ENCODE data around the gene PTPA.
A peak's percentile ranks its signal among the peaks of the same experiment; 100 is the strongest.
"Not testable (repeated sequence)": the region's sequence is repeated elsewhere in the genome, so short reads cannot be mapped to it uniquely, and the experiment has no call there.

PTPA gene

GRCh38 chr9:129161534-129161837 lies 50.3 kb downstream of the PTPA start:
- no peak for DNase-seq

DNA sequence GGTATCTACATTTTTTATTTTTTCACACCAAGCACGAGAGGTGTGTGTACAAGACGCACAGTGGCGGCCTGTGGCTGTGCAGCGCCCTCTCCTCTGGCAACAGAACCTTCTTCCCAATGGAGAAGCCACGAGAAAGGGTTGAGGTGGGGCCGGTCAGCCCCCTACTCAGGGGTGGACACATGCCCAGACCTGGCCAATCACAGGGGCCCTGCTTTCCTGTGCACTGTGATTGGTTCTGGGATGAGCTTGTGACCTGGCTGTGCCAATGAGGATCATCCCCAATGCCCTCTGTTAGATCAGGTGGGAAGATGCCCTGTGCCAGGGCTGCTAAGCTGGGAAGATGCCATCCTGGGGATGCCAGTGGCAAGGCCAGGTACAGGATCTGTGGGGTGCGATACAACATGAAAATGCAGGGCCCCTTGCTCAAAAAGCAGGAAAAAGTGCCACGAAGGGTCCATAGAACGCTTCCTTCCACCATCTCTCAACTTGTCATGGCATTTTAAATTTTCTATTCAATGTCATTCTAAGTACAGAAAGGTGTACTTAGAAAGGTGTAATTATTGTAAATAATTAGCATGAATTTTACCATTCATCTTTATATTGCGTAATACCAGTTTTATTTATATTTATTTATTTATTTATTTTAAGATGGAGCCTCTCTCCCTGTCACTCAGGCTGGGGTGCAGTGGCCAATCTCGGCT lies 51.4 kb downstream of the PTPA start:
- DNase-seq, result no peak

DNA sequence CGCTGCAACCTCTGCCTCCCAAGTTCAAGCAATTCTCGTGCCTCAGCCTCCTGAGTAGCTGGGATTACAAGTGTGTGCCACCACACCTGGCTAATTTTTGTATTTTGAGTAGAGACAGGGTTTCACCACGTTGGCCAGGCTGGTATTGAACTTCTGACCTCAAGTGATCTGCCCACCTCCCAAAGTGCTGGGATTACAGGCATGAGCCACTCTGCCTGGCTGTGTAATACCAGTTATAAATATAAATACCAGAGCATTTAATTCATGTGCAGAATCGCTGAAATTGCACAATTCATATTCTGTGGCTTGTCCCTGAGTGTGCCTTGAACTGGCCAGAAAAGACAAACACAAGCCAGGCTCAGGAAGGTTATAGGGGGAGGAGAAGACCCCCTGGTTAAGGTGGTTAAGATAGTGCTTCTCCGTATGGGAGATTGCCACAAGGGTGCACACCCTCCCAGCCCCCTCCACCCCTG lies 52.0 kb downstream of the PTPA start:
- not testable (repeated sequence) for DNase-seq

- DNase-seq, result no peak
Observed at GRCh38 chr9:129163753-129164152, 52.5 kb downstream of the PTPA start.

DNA sequence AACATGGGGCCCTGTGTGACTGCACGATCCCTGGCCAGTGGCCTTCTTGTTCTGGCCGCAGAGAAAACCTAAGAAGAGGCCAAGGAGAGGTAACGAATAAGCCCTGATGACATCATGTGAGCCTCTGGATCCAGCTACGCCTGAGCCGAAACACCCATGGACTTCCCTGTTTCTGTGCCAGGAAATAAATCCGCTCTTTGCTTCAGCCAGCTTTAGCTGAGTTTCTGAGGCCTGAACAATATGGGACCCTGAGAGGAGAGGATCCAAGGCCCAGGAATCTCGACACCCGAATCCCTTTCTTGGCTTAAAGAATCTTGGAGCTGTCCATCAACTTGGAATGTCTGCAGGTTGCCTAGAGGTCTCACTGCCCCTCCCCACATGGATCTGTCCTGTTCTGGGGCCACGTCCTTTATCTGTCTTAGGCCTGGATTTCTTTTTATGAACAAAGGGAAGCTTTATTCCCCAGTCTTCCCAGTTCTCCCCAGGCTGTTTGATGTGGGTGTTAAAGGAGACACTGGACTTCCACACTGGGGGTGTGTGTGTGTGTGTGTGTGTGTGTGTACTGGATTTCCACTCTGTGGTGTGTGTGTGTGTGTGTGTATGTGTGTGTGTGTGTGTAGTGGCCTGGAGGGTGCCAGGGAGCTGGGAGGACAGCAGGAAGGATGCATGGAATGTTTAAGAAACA lies 53.2 kb downstream of the PTPA start:
- DNase-seq, result no peak

GRCh38 chr9:129165198-129165597 lies 54.0 kb downstream of the PTPA start:
- DNase-seq, result no peak

DNA sequence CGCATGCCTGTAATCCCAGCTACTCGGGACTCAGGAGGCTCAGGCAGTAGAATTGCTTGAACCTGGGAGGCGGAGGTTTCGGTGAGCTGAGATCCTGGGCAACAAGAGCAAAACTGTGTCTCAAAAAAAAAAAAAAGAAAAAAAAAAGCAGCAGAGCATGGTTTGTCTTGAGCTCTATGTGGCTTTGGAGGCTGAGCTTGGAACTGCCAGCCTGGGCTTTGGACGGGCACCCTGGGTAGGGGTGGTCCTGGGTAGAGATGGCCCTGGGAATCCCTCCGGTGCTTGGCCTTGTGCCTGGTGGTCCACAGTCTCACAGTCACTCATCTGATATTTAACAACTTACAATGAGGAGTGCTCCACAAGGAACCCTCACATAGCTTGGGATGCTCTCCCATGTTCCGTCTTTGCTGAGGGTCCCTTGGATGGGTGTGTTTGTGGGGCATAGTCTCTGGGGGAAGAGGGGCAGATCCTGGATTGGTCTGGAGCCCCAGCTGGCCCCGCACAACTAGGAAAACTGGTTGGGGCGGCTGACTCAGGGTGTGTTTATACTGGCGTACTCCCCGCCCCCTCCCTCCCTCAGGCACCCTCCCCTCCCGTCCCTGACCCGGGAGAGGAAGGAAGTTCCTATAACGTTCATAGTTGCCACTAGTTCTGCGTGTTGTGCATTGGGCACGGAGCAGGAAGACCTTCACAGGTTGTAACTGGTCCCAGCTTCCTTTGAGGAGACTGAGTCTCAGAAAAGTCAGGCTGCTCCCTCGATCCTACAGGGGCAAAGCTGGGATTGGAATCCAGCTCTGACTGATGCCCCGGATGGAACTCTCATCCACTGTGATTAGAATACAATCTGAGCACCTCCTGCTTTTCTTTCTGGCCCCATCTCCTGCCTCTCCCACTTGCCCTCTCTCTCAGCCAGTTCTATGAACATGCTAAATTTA lies 55.7 kb downstream of the PTPA start:
- peak; percentile 75 for DNase-seq

GRCh38 chr9:129170229-129170628 lies 59.0 kb downstream of the PTPA start:
- no peak for DNase-seq

GRCh38 chr9:129171993-129172751 lies 61.0 kb downstream of the PTPA start:
- DNase-seq, result no peak

DNA sequence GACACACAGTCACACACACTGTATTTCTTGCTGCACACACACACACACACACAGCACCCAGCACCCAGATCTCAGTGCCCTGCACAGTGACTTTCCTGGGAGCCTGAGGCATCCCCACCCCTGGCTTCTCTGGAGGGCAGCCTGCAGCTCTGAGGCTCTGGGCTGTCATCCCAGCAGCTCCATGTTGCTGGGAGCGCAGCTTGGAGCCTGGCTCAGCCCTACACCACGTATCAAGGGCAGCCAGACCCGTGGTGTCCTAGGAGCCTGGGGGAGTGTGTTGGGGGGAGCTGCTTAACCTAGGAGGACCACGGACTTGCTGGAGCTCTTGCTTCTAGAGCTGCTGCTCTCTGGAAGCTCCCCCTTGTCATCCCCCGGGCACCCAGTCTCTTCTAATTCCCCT lies 61.6 kb downstream of the PTPA start:
- DNase-seq, result no peak

DNA sequence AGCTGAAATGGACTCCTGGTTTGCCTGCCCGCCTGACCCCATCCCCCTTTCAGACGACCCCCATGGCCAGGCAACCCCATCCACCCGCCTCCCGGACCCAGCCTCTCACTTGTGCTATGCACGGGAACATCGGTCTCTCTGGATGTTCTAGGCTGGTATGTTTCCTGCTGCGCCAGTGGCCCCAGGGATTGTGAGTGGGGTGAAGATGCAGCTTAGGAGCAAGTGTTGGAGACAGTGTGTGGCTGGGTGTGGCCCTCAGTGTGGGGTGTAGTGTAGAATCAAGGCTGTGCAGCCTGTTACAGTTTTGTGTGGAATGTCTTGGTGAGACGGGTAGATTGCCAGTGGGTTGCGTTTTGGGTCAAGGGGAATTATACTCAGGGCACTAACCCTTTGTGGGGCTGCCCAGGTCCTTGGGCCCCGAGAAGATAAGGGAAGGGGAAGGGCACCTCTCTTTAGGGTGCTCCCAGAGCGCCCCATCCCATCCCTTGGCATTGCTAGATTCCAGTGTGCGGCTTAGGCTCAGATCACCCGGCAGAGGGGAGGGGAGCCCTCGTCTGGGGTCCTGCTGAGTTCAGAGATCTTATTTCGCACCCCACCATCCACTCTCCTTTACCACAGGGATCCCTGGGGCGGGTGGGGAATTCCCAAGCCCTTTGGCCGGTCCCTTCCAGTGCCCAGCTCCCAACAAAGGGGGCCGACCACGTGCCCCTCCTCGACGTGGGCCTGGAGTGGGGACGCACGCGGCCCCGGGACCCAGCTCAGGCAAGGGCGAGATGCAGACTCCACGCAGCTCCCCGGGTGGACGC lies 62.3 kb downstream of the PTPA start:
- no peak for DNase-seq

DNA sequence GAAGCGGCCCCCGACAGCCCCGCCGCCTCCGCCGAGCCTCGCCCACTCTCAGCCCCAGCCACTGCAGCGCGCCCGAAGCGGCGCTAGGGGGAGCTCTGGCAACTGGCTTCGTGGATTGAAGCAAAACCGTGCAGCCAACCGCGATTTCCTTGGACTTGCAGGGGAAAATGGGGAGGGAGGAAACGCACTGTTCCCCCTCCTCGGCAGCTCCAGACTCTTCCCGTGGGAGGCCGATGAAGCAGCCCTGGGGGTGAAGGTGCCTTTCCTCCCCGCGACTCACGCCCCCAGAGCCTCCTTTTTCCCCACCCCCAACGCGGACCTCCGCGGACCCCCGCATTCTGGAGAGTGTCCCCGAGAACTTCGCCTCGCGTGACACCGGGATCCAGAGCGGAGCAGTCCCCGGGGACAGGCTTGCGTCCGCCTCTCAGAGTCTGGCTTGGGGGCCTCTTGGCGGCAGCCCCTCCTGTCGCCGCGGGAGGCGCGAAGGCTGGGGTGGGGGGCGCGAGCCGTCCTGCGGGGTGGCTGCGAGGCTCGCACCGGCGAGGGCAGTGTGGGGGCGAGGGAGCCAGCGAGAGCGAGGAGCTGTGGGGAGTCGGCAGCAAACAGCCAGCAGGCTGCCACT lies 63.0 kb downstream of the PTPA start:
- peak; percentile 89 for DNase-seq

GRCh38 chr9:129174724-129175514 lies 63.7 kb downstream of the PTPA start:
- peak; percentile 57 for DNase-seq

DNA sequence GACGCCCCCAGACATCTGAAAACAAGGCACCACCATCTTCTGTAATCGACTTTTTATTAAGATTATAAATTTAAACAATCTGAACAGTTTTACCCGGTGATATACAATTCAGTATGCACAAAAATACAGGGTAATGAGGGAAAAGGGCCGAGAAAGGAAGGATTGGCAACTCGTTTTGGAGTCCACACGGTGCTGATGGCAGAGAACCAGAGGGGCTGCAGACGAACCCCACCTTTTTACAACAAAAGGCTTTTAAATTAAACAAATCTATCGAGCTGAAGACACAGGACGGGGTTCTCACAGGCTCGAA lies 64.3 kb downstream of the PTPA start:
- no peak for DNase-seq

DNA sequence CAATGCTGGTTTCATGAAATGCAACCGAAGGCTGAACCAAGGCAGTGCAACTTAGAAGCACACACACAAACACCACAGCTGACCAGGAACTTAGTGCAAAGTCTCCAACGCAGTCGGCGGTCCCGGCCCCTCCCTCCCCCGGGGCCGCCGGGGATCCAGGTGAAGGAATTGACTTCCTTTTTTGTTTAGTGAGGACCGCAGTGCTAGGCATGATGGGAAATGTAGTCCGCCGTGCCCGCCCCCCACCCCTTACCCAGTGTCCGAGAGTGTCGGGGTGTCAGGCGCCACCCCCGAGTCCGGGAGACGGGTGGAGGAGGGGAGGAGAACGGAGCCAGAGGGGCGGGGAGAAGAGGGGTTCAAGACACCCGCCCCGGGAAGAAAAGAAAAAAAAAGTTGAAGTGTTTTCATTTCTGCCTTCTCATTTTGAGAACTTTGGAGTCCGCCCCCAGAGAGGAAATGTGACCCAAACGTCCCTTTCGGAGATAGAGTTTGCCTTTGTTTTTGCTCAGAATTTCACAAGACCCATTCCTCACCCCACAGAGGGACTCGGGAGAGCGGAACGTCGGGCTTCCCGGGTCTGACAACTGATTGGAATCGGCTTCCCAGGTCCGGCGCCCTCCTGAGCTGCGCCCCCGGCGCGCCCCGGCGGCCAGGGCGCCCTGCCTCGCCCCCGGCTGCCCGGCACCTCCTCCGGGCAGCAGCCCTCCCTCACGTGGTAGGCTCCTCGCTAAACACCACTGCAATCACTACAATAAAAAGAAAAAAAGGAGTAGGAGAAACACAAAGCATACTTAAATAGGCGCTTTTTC lies 64.8 kb downstream of the PTPA start:
- DNase-seq, result peak; percentile 68

- DNase-seq, result peak; percentile 18
Observed at GRCh38 chr9:129176701-129177442, 65.7 kb downstream of the PTPA start.

DNA sequence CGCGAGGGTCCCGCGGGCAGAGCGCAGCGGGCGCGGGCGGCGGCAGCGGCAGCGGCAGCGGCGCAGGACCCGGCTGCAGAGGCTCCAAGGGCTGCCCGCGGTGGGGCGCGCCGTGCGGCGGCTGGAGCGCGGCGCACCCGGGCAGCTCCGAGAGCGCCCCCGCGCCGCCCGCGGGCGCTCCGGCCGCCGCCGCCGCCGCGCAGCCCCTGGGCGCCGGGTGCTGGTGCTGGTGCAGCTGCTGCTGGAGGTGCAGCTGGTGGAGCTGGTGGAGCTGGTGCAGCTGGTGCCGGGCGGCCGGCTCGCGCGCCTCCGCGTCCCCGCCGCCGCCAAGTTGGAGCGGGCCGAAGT lies 66.2 kb downstream of the PTPA start:
- DNase-seq, result no peak

GRCh38 chr9:129177791-129178567 lies 66.8 kb downstream of the PTPA start, which contains the start of gene IER5L:
TSS of gene IER5L (minus strand) at chr9:129178261. CDS start at chr9:129178052, 209 bp downstream.
- DNase-seq, result peak; percentile 96
